Measurements from ENCODE around the gene ITGB2.

Gene ITGB2

DNA sequence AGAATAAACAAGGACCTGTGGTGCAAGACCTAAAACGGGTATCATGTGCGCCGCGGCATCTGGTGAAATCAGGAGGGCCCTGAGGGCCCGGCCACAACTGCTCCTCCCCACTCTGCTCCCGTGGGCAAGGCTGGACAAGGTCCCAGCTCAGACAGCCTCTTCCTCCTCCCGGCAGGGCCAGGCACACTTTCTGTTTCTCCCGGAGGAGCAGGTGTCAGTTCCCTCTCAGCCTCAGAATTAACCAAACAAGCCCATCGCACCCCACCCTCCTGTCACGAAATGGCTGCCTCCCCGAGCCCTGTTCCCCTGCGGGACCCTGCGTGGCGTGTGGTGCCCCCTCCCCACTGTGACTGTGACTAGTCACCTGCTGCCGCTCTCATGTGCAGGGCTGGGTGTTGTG is 62.4 kb downstream of the ITGB2 start:
- H3K4me3 ChIP-seq (ENCODE audit: low read depth, low read length), result no peak overlapping the region
- no peak for DNase-seq (ENCODE audit: low read depth)

DNA sequence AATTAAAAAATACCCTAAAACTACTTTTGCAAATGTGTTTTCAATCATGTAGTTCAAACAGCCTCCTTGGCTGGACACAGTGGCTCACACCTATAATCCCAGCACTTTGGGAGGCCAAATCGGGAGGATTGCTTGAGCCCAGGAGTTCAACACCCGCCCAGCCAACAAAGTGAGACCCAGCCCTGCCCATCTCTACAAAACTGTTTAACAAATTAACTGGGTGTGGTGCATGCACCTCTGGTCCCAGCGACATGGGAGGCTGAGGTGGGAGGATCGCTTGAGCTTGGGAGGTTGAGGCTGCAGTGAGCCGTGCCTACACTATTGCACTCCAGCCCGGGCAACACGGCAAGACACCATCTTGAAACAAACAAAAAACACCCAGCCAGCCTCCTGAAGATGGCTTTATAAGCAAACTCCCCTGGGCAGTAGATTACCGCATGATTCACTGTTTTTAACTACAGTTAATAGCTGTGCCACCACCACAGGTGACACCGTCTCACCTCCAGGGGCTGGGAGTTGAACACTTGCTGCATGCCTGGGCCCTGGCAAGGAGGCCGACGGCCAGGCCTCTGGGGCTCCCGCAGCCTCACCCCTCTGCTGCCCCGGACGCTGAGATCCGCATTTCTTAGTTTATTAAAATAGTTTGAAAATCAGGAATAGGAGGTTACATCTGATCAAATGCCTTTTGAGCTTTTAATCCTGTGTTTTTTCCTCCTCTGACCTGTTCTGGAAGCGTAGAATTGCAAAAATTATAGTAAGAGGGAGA is 63.4 kb downstream of the ITGB2 start:
- TF ChIP-seq, protein P1, sequence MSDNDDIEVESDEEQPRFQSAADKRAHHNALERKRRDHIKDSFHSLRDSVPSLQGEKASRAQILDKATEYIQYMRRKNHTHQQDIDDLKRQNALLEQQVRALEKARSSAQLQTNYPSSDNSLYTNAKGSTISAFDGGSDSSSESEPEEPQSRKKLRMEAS (IDR thresholded peaks at IDR 0.05; ENCODE audit: low read depth, low read length), result no peak
- TF ChIP-seq, protein P2, sequence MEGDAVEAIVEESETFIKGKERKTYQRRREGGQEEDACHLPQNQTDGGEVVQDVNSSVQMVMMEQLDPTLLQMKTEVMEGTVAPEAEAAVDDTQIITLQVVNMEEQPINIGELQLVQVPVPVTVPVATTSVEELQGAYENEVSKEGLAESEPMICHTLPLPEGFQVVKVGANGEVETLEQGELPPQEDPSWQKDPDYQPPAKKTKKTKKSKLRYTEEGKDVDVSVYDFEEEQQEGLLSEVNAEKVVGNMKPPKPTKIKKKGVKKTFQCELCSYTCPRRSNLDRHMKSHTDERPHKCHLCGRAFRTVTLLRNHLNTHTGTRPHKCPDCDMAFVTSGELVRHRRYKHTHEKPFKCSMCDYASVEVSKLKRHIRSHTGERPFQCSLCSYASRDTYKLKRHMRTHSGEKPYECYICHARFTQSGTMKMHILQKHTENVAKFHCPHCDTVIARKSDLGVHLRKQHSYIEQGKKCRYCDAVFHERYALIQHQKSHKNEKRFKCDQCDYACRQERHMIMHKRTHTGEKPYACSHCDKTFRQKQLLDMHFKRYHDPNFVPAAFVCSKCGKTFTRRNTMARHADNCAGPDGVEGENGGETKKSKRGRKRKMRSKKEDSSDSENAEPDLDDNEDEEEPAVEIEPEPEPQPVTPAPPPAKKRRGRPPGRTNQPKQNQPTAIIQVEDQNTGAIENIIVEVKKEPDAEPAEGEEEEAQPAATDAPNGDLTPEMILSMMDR (IDR thresholded peaks at IDR 0.05; ENCODE audit: low read depth, low read length), result no peak
- TF ChIP-seq MYC (IDR thresholded peaks at IDR 0.05; ENCODE audit: low read depth, low read length) (no peak), POLR2A (IDR thresholded peaks at IDR 0.05; ENCODE audit: extremely low read depth, insufficient read length) (no peak)
- no peak overlapping the region for H3K4me3 ChIP-seq (ENCODE audit: low read depth, low read length)
- no peak for DNase-seq (ENCODE audit: low read depth)

More for the DNA sequence above, 62.4 kb downstream of the ITGB2 start:
- TF ChIP-seq, protein P2 (IDR thresholded peaks at IDR 0.05; ENCODE audit: low read depth, low read length), result no peak
- TF ChIP-seq, protein P1 (IDR thresholded peaks at IDR 0.05; ENCODE audit: low read depth, low read length), result no peak
- no peak for TF ChIP-seq POLR2A (IDR thresholded peaks at IDR 0.05; ENCODE audit: extremely low read depth, insufficient read length)
- TF ChIP-seq MYC (IDR thresholded peaks at IDR 0.05; ENCODE audit: low read depth, low read length), result no peak

DNA sequence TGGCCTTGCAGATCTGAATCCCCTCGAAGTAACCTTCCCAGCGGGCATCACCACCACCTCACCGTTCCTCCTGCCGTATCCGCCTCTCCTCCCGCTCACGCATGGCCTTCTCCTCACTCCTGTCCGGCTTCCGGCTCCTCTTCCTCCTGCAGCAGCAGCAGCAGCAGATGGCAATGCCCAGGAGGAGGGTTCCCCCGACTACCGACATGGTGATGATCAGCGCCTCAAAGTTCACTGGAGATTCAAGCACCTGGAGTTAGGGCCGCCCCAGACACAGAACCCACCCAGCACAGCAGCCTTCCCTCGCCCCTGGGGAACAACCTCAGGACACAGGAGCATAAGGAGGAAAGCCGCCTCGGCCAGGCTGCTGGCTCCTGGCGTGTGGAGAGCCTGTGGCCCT is 64.6 kb downstream of the ITGB2 start:
- DNase-seq (ENCODE audit: low read depth), result no peak
- TF ChIP-seq POLR2A (IDR thresholded peaks at IDR 0.05; ENCODE audit: extremely low read depth, insufficient read length) (no peak), MYC (IDR thresholded peaks at IDR 0.05; ENCODE audit: low read depth, low read length) (no peak)
- TF ChIP-seq, protein P2 (IDR thresholded peaks at IDR 0.05; ENCODE audit: low read depth, low read length), result no peak
- TF ChIP-seq, protein P1 (IDR thresholded peaks at IDR 0.05; ENCODE audit: low read depth, low read length), result no peak
- no peak overlapping the region for H3K4me3 ChIP-seq (ENCODE audit: low read depth, low read length)

DNA sequence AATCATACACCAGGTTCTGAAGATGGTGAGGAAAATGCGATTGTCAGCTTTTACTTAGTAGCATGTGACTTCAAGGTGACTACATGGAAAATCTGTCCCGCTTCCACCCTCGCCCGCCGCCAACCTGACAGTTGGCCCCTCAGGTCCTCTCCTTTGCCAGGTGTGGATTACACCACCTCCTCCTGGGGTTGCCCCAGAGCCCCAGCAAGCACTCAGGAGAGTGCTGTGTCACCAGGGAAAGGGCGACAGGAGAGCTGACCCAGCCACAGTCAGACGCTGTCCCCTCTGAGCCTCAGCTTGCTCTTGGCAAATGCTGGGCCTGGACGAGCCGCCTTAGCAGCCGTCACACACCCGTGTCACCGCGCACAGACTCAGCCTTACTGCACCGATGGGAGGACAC is 65.1 kb downstream of the ITGB2 start:
- no peak overlapping the region for H3K4me3 ChIP-seq (ENCODE audit: low read depth, low read length)
- TF ChIP-seq, protein P2 (IDR thresholded peaks at IDR 0.05; ENCODE audit: low read depth, low read length), result no peak
- TF ChIP-seq, protein P1 (IDR thresholded peaks at IDR 0.05; ENCODE audit: low read depth, low read length), result no peak
- TF ChIP-seq POLR2A (IDR thresholded peaks at IDR 0.05; ENCODE audit: extremely low read depth, insufficient read length) (no peak), MYC (IDR thresholded peaks at IDR 0.05; ENCODE audit: low read depth, low read length) (no peak)
- no peak for DNase-seq (ENCODE audit: low read depth)

DNA sequence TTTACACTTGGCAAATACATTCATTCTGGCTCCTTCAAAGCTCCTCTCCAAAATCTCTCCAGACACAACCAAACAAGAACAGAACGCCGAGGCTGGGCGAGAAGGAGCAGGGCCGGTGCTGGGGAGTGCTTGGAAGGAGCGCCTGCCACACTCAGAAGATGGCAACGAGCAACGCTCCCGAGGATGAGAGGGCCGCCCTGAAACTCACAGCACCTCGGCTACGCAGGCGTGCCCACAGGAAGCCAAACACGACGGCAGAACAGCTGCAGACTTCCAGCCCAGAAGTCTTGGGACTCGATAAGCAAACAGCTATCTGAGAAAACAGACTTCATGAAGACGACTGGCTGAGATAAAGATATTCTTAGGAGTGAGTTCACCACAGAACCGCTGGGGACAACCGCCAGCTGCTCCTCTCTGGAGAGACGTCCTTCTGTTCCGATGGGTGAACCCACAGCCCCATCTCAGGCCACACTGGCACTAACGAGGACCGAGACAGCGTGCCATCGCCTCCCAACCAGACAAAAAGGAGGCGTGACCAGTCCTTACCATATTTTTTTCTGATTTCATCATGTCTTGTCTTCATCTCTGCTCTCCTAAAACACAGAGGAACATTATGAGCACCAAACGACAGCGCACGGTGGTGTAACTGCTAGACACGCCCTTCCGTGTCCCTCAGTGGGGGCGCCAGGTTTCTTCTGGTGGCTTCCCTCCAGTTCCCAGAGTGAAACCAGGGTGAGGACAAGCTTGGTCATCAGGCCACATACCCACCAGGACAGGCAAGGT is 65.8 kb downstream of the ITGB2 start:
- no peak for DNase-seq (ENCODE audit: low read depth)
- TF ChIP-seq, protein P2 (IDR thresholded peaks at IDR 0.05; ENCODE audit: low read depth, low read length), result no peak
- TF ChIP-seq POLR2A (IDR thresholded peaks at IDR 0.05; ENCODE audit: extremely low read depth, insufficient read length) (no peak), MYC (IDR thresholded peaks at IDR 0.05; ENCODE audit: low read depth, low read length) (no peak)
- no peak overlapping the region for H3K4me3 ChIP-seq (ENCODE audit: low read depth, low read length)

Data from NB4 (cell line).